WTC11 (cell line): ENCODE measurements around the gene PSMD8. TPM values are rescaled to one million over a fixed set of nuclear protein-coding genes. Genes with fewer than 3 reads are reported as not detected.

Source experiments
- AFF4 ChIP-seq: sonication (generic); formaldehyde crosslinking; IDR thresholded peaks from 2 replicates; pipeline ENCODE4 v1.8.1; 2023; ENCODE audit warnings: mild to moderate bottlenecking, missing genetic modification reagents, borderline replicate concordance
- ARID4B ChIP-seq: sonication (generic); formaldehyde crosslinking; IDR thresholded peaks from 2 replicates; pipeline ENCODE4 v1.8.0; 2023; ENCODE audit warnings: missing genetic modification reagents, mild to moderate bottlenecking, borderline replicate concordance
- ATF2 ChIP-seq: sonication (generic); formaldehyde crosslinking; IDR thresholded peaks from 2 replicates; pipeline ENCODE4 v1.8.1; 2022; ENCODE audit warnings: low read depth, missing genetic modification reagents, borderline replicate concordance
- CREB1 ChIP-seq: sonication (generic); formaldehyde crosslinking; IDR thresholded peaks from 2 replicates; pipeline ENCODE4 v1.8.0; 2023; ENCODE audit warnings: mild to moderate bottlenecking, missing genetic modification reagents
- E2F4 ChIP-seq: sonication (generic); formaldehyde crosslinking; IDR thresholded peaks from 2 replicates; pipeline ENCODE4 v1.8.1; 2022; ENCODE audit warnings: low read depth, mild to moderate bottlenecking, moderate library complexity, missing genetic modification reagents, borderline replicate concordance
- ELF4 ChIP-seq: sonication (generic); formaldehyde crosslinking; IDR thresholded peaks from 2 replicates; pipeline ENCODE4 v1.8.1; 2022; ENCODE audit warnings: low read depth, mild to moderate bottlenecking, moderate library complexity, missing genetic modification reagents
- ESRRA ChIP-seq: sonication (generic); formaldehyde crosslinking; IDR thresholded peaks from 2 replicates; pipeline ENCODE4 v1.8.1; 2022; ENCODE audit warnings: mild to moderate bottlenecking, missing genetic modification reagents, borderline replicate concordance
- FOXJ3 ChIP-seq: sonication (generic); formaldehyde crosslinking; IDR thresholded peaks from 2 replicates; pipeline ENCODE4 v1.9.0; 2021; ENCODE audit warnings: missing genetic modification reagents, mild to moderate bottlenecking, borderline replicate concordance
- GABPB1 ChIP-seq: sonication (generic); formaldehyde crosslinking; IDR thresholded peaks from 2 replicates; pipeline ENCODE4 v1.8.1; 2023; ENCODE audit warnings: mild to moderate bottlenecking, missing genetic modification reagents
- GTF2I ChIP-seq: fragments of 250-450 bp; sonication (Bioruptor Pico); conservative IDR thresholded peaks from 2 replicates; pipeline ENCODE4 v1.4.0; 2021; ENCODE audit warnings: mild to moderate bottlenecking
- JUN ChIP-seq: sonication (generic); formaldehyde crosslinking; IDR thresholded peaks from 2 replicates; pipeline ENCODE4 v1.8.0; 2023; ENCODE audit warnings: mild to moderate bottlenecking, missing genetic modification reagents
- NFYB ChIP-seq: sonication (generic); formaldehyde crosslinking; conservative IDR thresholded peaks from 2 replicates; pipeline ENCODE4 v1.8.0; 2022; ENCODE audit warnings: low read depth, missing genetic modification reagents
- NR1H2 ChIP-seq: sonication (generic); formaldehyde crosslinking; IDR thresholded peaks from 2 replicates; pipeline ENCODE4 v1.9.0; 2021; ENCODE audit warnings: mild to moderate bottlenecking, moderate library complexity, missing genetic modification reagents
- PRDM15 ChIP-seq: sonication (generic); formaldehyde crosslinking; IDR thresholded peaks from 2 replicates; pipeline ENCODE4 v1.8.0; 2022; ENCODE audit warnings: missing genetic modification reagents
- TCF7 ChIP-seq: sonication (generic); formaldehyde crosslinking; IDR thresholded peaks from 2 replicates; pipeline ENCODE4 v1.8.0; 2022; ENCODE audit warnings: mild to moderate bottlenecking, low read depth, missing genetic modification reagents, moderate library complexity
- USF1 ChIP-seq: sonication (generic); formaldehyde crosslinking; IDR thresholded peaks from 2 replicates; pipeline ENCODE4 v1.8.0; 2022; ENCODE audit warnings: mild to moderate bottlenecking, missing genetic modification reagents
- ZBTB21 ChIP-seq: sonication (generic); formaldehyde crosslinking; IDR thresholded peaks from 2 replicates; pipeline ENCODE4 v1.8.1; 2023; ENCODE audit warnings: mild to moderate bottlenecking, missing genetic modification reagents, borderline replicate concordance
- ZNF121 ChIP-seq: sonication (generic); formaldehyde crosslinking; IDR thresholded peaks from 2 replicates; pipeline ENCODE4 v1.8.0; 2023; ENCODE audit warnings: missing genetic modification reagents
- ZNF263 ChIP-seq: sonication (generic); formaldehyde crosslinking; IDR thresholded peaks from 2 replicates; pipeline ENCODE4 v1.8.1; 2022; ENCODE audit warnings: low read depth, mild to moderate bottlenecking, moderate library complexity, missing genetic modification reagents
- ZNF317 ChIP-seq: sonication (generic); formaldehyde crosslinking; IDR thresholded peaks from 2 replicates; pipeline ENCODE4 v1.8.1; 2023; ENCODE audit warnings: low read depth, mild to moderate bottlenecking, moderate library complexity, missing genetic modification reagents, borderline replicate concordance
- ZNF396 ChIP-seq: fragments of 250-450 bp; sonication (Bioruptor Pico); IDR thresholded peaks from 2 replicates; pipeline ENCODE4 v1.8.0; 2021; ENCODE audit warnings: mild to moderate bottlenecking, moderate library complexity, borderline replicate concordance
- ZNF423 ChIP-seq: fragments of 250-450 bp; sonication (Bioruptor Pico); IDR thresholded peaks from 2 replicates; pipeline ENCODE4 v2.1.2; 2022; ENCODE audit warnings: mild to moderate bottlenecking, moderate library complexity
- total RNA-seq: library from RNA; stranded (reverse); gene quantifications from 3 replicates; pipeline ENCODE4 v1.2.3, GENCODE V29; 2021

Gene PSMD8
- total RNA-seq, 1 experiment from 2014 or later = 167 TPM

GRCh38 chr19:38374332-38375097 lies at the start of gene PSMD8 (continued):
- no peak for TF ChIP-seq ATF2 (CRISPR knock-in tag)
- peak; percentile 15; the same call in 1 of the 2 replicates for TF ChIP-seq ESRRA (CRISPR knock-in tag)
- no peak; the same call in 1 of the 2 replicates for TF ChIP-seq CREB1 (CRISPR knock-in tag)
- peak; percentile 86 for TF ChIP-seq ZNF121 (CRISPR knock-in tag)
- peak; percentile 35; the same call in 1 of the 2 replicates for TF ChIP-seq ZNF317 (CRISPR knock-in tag)
- no peak for TF ChIP-seq NR1H2 (CRISPR knock-in tag)
- no peak; the same call in 1 of the 2 replicates for TF ChIP-seq TCF7 (CRISPR knock-in tag)
- peak; percentile 74 for TF ChIP-seq USF1 (CRISPR knock-in tag)
- TF ChIP-seq GTF2I = no peak
- TF ChIP-seq ZNF396 = no peak
- TF ChIP-seq GABPB1 (CRISPR knock-in tag) = peak; percentile 68
- no peak for TF ChIP-seq ZNF423
- TF ChIP-seq PRDM15 (CRISPR knock-in tag) = peak; percentile 23; the same call in 1 of the 2 replicates
- no peak for TF ChIP-seq E2F4
- TF ChIP-seq NFYB (CRISPR knock-in tag) = peak; percentile 36; the same call in 1 of the 2 replicates
- TF ChIP-seq ELF4 (CRISPR knock-in tag) = no peak
- TF ChIP-seq ZBTB21 (CRISPR knock-in tag) = no peak
- peak; percentile 47 for TF ChIP-seq ARID4B (CRISPR knock-in tag)
- TF ChIP-seq AFF4 = no peak
- TF ChIP-seq FOXJ3 = no peak
- no peak for TF ChIP-seq ZNF263 (CRISPR knock-in tag)
- 0 out of 2 replicates have a peak, but pooled peaks have one; percentile 10 for TF ChIP-seq JUN (CRISPR knock-in tag)
